Right lobe of liver (tissue), 6 donors: ENCODE data around the gene ZDHHC7. TPM values are rescaled to one million over a fixed set of nuclear protein-coding genes. Genes with fewer than 3 reads are reported as not detected.

Source experiments
- ATAC-seq, 4 donors: fragments of 200-7000 bp; cut with Tn5 transposase; one replicate each; pipeline ENCODE4 v1.9.1; 2020; ENCODE audit warnings: mild to moderate bottlenecking in 4 of 4, moderate library complexity in 4 of 4
- DNase-seq, 3 donors: peaks; one replicate each; pipeline ENCODE4 v3.0.0-alpha.2; 2020
- H3K27ac ChIP-seq, 3 donors: fragments of 200-600 bp; one replicate each; pipeline ENCODE4 v1.8.0; 2022
- H3K27me3 ChIP-seq, 2 donors: fragments of 200-600 bp; one replicate each; pipeline ENCODE4 v1.8.0; 2022
- H3K36me3 ChIP-seq, 4 donors: fragments of 200-600 bp; sonication (generic) in 1 of 4; one replicate each; pipeline versions ENCODE4 v1.5.1 to v1.8.0; 2017 to 2022; ENCODE audit warnings: control low read depth in 1 of 4
- H3K4me1 ChIP-seq, 4 donors: fragments of 200-600 bp; sonication (generic) in 1 of 4; one replicate each; pipeline versions ENCODE4 v1.5.1 to v1.8.0; 2017 to 2022; ENCODE audit warnings: control low read depth in 1 of 4
- H3K4me3 ChIP-seq, 3 donors: fragments of 200-600 bp; one replicate each; pipeline ENCODE4 v1.8.0; 2022
- H3K9me3 ChIP-seq, 4 donors: fragments of 200-600 bp; sonication (generic) in 1 of 4; one replicate each; pipeline versions ENCODE4 v1.5.1 to v1.8.0; 2017 to 2022; ENCODE audit warnings: control low read depth in 1 of 4
- POLR2A ChIP-seq: fragments of 450-650 bp; IDR thresholded peaks from one replicate; pipeline ENCODE4 v1.6.1; 2017; ENCODE audit warnings: antibody characterized with exemption, mild to moderate bottlenecking
- WGBS: methylation state at CpG from one replicate; pipeline ENCODE4 v1.1.6; 2018; ENCODE audit warnings: low coverage, low lambda C conversion rate; ENCODE audit not compliant: insufficient coverage; ENCODE audit errors: missing lambda C conversion rate; 5-methylcytosine and 5-hydroxymethylcytosine counted together
- intact Hi-C, 2 donors: fragments of 100-400 bp; cut with DNase I; formaldehyde crosslinking; loops; one replicate each; pipeline versions ENCODE4 v1.11.2 to v1.14.1; 2022
- total RNA-seq, 6 experiments: library from RNA; depleted of rRNA in 2 of 6; stranded (reverse); fragments of >200 nt in 2 of 6; fragmentation: NEBNext Ultra II Directional in 3 of 6; extraction: Animal tissue kit (Norgen Biotek cat#: 25700) in 3 of 6; gene quantifications; one replicate each; pipeline versions ENCODE4 v1.1.0 to v1.2.4, GENCODE V29; 2016 to 2023
- TF ChIP-seq, protein P1 (sequence below), 4 donors: fragments of 200-600 bp in 3 of 4; fragments of 450-650 bp in 1 of 4; IDR thresholded peaks; one replicate each; pipeline versions ENCODE4 v1.5.1 to v1.8.0; 2016 to 2022; ENCODE audit warnings: antibody characterized with exemption in 4 of 4, mild to moderate bottlenecking in 2 of 4
- donor health status: DM: no; HTN: yes; CAD: no.
- donor health status: DM: no; HTN: no; CAD: no.
- donor health status: DM: no; HTN: no; CAD: no.
- donor health status: DM: no; HTN: yes; CAD: no.
- donor health status: DM: no; HTN: yes; CAD: no.

The ZDHHC7 gene
- total RNA-seq, 6 experiments from 2014 or later = 10.7 to 27.5 (median 19.0) TPM

GRCh38 chr16:85029408-85029784 lies 18.1 kb upstream of the ZDHHC7 start:
- intact Hi-C loops = no loop called here
- ATAC-seq (no peak), DNase-seq (no peak)
- H3K27ac ChIP-seq = no peak overlapping the region
- no peak overlapping the region for H3K4me3 ChIP-seq
- peaks cover 0 to 14% (median 0%) of the 10 kb centered on the region in 4 donors for H3K4me1 ChIP-seq
- H3K9me3 ChIP-seq = no peaks in the 10 kb centered on the region
- no peaks in the 10 kb centered on the region for H3K36me3 ChIP-seq
- 52% methylated on average over 4 of the region's 4 CpGs for WGBS
- TF ChIP-seq POLR2A = no peak
- TF ChIP-seq, protein P1, sequence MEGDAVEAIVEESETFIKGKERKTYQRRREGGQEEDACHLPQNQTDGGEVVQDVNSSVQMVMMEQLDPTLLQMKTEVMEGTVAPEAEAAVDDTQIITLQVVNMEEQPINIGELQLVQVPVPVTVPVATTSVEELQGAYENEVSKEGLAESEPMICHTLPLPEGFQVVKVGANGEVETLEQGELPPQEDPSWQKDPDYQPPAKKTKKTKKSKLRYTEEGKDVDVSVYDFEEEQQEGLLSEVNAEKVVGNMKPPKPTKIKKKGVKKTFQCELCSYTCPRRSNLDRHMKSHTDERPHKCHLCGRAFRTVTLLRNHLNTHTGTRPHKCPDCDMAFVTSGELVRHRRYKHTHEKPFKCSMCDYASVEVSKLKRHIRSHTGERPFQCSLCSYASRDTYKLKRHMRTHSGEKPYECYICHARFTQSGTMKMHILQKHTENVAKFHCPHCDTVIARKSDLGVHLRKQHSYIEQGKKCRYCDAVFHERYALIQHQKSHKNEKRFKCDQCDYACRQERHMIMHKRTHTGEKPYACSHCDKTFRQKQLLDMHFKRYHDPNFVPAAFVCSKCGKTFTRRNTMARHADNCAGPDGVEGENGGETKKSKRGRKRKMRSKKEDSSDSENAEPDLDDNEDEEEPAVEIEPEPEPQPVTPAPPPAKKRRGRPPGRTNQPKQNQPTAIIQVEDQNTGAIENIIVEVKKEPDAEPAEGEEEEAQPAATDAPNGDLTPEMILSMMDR (IDR thresholded peaks at IDR 0.05) = no peak
- no peaks in the 10 kb centered on the region for H3K27me3 ChIP-seq

DNA sequence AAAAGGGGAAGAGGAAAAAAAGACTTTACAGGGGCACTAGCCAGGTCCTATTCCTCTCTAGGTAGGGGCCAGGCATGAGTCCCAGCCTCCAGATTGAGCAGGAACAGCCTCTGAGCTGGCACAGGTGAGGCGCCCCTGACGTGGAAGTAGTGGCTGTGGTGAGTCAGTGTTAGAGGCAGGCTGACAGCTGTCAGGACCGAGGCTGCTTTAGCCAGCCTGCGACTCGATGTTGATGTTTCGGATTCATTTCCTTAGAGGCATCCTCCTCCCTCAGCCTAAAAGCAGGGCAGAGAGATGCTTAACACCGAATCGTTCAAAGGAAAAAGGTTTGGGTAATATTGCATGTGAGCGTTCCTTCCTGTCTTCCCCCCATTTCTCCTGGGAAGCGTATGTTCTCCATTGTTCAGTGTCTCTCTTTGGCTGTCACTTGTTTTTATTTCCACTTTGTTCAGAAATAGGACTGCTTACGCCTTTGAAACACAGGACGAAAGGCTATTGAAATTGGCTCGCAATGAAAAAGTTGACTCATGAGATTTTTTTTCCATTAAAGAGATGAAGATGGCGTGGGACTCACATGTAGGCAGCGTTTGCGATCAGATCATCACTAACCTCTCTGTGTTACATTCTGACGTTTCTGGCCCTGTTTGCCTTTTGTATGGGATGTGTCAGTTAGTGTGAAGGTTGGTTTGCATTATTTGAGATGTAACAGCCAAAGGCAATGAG lies 17.5 kb upstream of the ZDHHC7 start:
- WGBS = 55% methylated on average over 17 of the region's 17 CpGs
- H3K36me3 ChIP-seq = no peaks in the 10 kb centered on the region
- peak overlapping the region in 1 of 3 donors; percentile 64 for H3K4me3 ChIP-seq
- peaks cover 0 to 14% (median 0%) of the 10 kb centered on the region in 4 donors for H3K4me1 ChIP-seq
- intact Hi-C loops = no loop called here
- H3K9me3 ChIP-seq = no peaks in the 10 kb centered on the region
- H3K27ac ChIP-seq = no peak overlapping the region
- DNase-seq = peak in 2 of 3 donors; percentile 44 to 48
- H3K27me3 ChIP-seq = no peaks in the 10 kb centered on the region
- TF ChIP-seq, protein P1 (IDR thresholded peaks at IDR 0.05) = no peak
- no peak for TF ChIP-seq POLR2A
- peak in 1 of 4 donors; percentile 21 for ATAC-seq

DNA sequence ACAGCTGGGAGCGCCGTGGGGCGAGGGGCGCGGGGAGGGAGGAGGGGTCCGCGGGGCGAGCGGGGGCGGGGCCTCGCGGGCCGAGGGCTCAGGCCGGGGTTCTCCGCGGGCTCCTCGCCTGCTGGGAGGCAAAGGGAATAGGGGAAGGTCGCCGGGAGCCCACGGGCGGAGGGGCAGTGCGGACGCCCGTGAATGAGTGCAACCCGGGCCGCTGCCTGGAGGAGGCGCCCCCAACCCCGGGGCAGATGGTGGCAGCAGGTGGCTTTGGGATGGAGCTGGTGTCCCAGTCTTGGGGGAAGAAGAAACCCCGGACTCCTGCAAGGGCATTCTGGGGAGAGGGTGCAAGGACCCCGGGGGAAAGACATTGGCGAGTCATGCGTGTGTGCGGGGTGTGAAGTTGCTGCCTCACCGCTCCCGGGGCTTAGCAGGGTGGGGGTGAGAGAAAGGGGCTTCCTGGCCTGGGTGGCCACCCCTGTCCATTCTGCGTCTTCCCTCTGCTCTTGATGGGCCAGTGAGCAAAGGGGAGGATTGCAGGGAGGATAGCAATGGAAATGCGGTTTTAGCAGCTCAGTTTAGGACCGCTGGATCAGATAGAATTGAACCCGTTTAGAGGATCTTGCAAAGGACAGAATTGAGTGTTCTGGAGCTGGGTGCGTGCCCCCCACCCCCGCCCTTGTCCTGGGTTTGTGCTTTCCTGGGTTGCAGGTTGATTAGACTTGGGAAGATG lies 16.8 kb upstream of the ZDHHC7 start:
- Histone ChIP-seq H3K9me3 (no peaks in the 10 kb centered on the region), H3K27me3 (no peaks in the 10 kb centered on the region), H3K27ac (peak overlapping the region; percentile 61 to 82 (median 75)), H3K4me3 (peak overlapping the region; percentile 64 to 81 (median 69)), H3K36me3 (no peaks in the 10 kb centered on the region), H3K4me1 (peaks cover 0 to 14% (median 0%) of the 10 kb centered on the region in 4 donors)
- intact Hi-C loops = no loop called here
- 4% methylated on average over 21 of the region's 41 CpGs for WGBS
- TF ChIP-seq, protein P1 (IDR thresholded peaks at IDR 0.05) = peak in 1 of 4 donors; percentile 14
- TF ChIP-seq POLR2A = no peak
- DNase-seq = peak in 1 of 3 donors; percentile 60
- peak in 3 of 4 donors; percentile 5 to 24 (median 18) for ATAC-seq

- peaks cover 0 to 14% (median 0%) of the 10 kb centered on the region in 4 donors for H3K4me1 ChIP-seq
- under 1% methylated on average over 26 of the region's 59 CpGs for WGBS
- H3K27me3 ChIP-seq = no peaks in the 10 kb centered on the region
- no peaks in the 10 kb centered on the region for H3K9me3 ChIP-seq
- peak; percentile 95 for TF ChIP-seq POLR2A
- TF ChIP-seq, protein P1 (IDR thresholded peaks at IDR 0.05) = peak in 3 of 4 donors; percentile 21 to 34 (median 24)
- DNase-seq = peak; percentile 97
- H3K27ac ChIP-seq = peak within 1 kb of the TSS; percentile 61 to 82 (median 75)
- intact Hi-C loops = no loop called here
- ATAC-seq = peak; percentile 93 to 97 (median 94)
- no peaks in the 10 kb centered on the region for H3K36me3 ChIP-seq
- H3K4me3 ChIP-seq = peak within 1 kb of the TSS; percentile 64 to 81 (median 69)
These were observed 16.1 kb upstream of the ZDHHC7 start, which contains the start of gene KIAA0513 for GRCh38 chr16:85027349-85027957. Gene KIAA0513, plus strand, starts transcription at chr16:85027795. Its CDS starts 39,277 bp downstream, at chr16:85067072.
